ENCODE results near the gene SBK2.

Gene SBK2

GRCh38 chr19:55553217-55554182 is 16.6 kb upstream of the SBK2 start:
- no peak overlapping the region for H3K4me3 ChIP-seq (ENCODE audit: low read depth, low read length)
- no peak for DNase-seq (ENCODE audit: low read depth)
- TF ChIP-seq CTCF (IDR thresholded peaks at IDR 0.05; ENCODE audit: low read depth, low read length) (no peak), MAX (IDR thresholded peaks at IDR 0.05; ENCODE audit: low read depth, low read length) (no peak), MYC (IDR thresholded peaks at IDR 0.05; ENCODE audit: low read depth, low read length) (no peak), POLR2A (IDR thresholded peaks at IDR 0.05; ENCODE audit: extremely low read depth, insufficient read length) (no peak)

GRCh38 chr19:55552620-55553019 is 15.7 kb upstream of the SBK2 start:
- no peak for TF ChIP-seq MAX (IDR thresholded peaks at IDR 0.05; ENCODE audit: low read depth, low read length)
- TF ChIP-seq POLR2A (IDR thresholded peaks at IDR 0.05; ENCODE audit: extremely low read depth, insufficient read length): no peak
- TF ChIP-seq CTCF (IDR thresholded peaks at IDR 0.05; ENCODE audit: low read depth, low read length): no peak
- TF ChIP-seq MYC (IDR thresholded peaks at IDR 0.05; ENCODE audit: low read depth, low read length): no peak
- DNase-seq (ENCODE audit: low read depth): no peak
- H3K4me3 ChIP-seq (ENCODE audit: low read depth, low read length): no peak overlapping the region

GRCh38 chr19:55552206-55552605 is 15.3 kb upstream of the SBK2 start:
- H3K4me3 ChIP-seq (ENCODE audit: low read depth, low read length): no peak overlapping the region
- no peak for DNase-seq (ENCODE audit: low read depth)
- TF ChIP-seq CTCF (IDR thresholded peaks at IDR 0.05; ENCODE audit: low read depth, low read length) (no peak), MAX (IDR thresholded peaks at IDR 0.05; ENCODE audit: low read depth, low read length) (no peak), POLR2A (IDR thresholded peaks at IDR 0.05; ENCODE audit: extremely low read depth, insufficient read length) (no peak), MYC (IDR thresholded peaks at IDR 0.05; ENCODE audit: low read depth, low read length) (no peak)

- no peak overlapping the region for H3K4me3 ChIP-seq (ENCODE audit: low read depth, low read length)
These were observed 13.4 kb upstream of the SBK2 start for GRCh38 chr19:55550321-55550650.

More at GRCh38 chr19:55550321-55550650, 13.4 kb upstream of the SBK2 start:
- no peak for DNase-seq (ENCODE audit: low read depth)
- no peak for TF ChIP-seq MAX (IDR thresholded peaks at IDR 0.05; ENCODE audit: low read depth, low read length)
- no peak for TF ChIP-seq MYC (IDR thresholded peaks at IDR 0.05; ENCODE audit: low read depth, low read length)
- no peak for TF ChIP-seq CTCF (IDR thresholded peaks at IDR 0.05; ENCODE audit: low read depth, low read length)
- no peak for TF ChIP-seq POLR2A (IDR thresholded peaks at IDR 0.05; ENCODE audit: extremely low read depth, insufficient read length)

Measured in NB4 (cell line).